DOHH2 (cell line): ENCODE data around the gene SETDB1.

ENCODE experiments used
- EZH2phosphoT487 ChIP-seq: fragments of 200-600 bp; sonication (generic); IDR thresholded peaks from 2 replicates; pipeline ENCODE4 v1.6.1; 2017; ENCODE audit warnings: borderline replicate concordance, mild to moderate bottlenecking, antibody characterized with exemption, low read length, moderate library complexity, mixed read lengths
- TF ChIP-seq, protein P1 (sequence below): fragments of 200-600 bp; sonication (generic); IDR thresholded peaks from one replicate; pipeline ENCODE4 v1.5.1; 2014; ENCODE audit warnings: antibody characterized with exemption, mild to moderate bottlenecking, low read depth, low read length; ENCODE audit not compliant: poor library complexity, severe bottlenecking

DNA sequence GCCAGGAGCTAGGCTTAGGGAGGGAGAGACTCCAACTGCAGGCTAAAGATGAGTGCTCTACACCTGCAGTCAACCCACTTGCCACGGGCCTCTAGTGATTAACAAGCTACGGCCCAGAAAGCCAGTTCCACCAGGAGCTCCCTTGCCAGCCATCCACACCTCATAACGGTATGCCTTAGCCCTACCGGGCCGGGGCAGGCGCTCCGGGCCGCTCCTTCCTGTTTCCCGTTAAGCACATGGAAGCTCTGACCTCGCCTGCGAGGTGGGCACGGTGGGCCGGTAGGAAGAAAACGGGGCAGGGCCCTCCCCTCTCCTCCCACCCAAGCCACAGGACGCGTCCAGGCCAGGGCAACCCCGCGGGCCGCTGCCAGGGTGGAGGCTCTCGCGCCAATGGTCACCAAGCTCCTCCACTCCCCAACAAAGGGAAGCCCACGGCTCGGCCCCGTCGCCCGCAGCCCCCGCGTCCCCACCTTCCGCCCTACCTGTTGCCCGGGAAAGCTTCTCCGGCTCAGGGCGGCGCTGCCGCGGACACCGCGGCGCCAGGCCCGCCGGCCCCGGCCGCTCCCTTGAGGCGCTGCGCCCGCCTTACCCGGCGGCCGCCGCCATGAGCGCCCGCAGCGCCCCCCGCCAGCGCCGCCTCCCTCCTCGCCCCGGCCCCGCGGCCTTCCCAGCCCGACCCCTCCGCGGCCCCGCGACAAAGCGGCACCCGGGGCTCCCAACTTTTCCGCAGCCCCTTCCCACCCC, 47.8 kb downstream of the SETDB1 start:
- TF ChIP-seq, protein P1, sequence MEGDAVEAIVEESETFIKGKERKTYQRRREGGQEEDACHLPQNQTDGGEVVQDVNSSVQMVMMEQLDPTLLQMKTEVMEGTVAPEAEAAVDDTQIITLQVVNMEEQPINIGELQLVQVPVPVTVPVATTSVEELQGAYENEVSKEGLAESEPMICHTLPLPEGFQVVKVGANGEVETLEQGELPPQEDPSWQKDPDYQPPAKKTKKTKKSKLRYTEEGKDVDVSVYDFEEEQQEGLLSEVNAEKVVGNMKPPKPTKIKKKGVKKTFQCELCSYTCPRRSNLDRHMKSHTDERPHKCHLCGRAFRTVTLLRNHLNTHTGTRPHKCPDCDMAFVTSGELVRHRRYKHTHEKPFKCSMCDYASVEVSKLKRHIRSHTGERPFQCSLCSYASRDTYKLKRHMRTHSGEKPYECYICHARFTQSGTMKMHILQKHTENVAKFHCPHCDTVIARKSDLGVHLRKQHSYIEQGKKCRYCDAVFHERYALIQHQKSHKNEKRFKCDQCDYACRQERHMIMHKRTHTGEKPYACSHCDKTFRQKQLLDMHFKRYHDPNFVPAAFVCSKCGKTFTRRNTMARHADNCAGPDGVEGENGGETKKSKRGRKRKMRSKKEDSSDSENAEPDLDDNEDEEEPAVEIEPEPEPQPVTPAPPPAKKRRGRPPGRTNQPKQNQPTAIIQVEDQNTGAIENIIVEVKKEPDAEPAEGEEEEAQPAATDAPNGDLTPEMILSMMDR, result no peak
- TF ChIP-seq EZH2phosphoT487, result no peak
